ENCODE data around the gene DECR2. TPM values are rescaled to one million over a fixed set of nuclear protein-coding genes. Genes with fewer than 3 reads are reported as not detected.

The DECR2 gene
- total RNA-seq, 1 donor from 2014 or later = 17.4 TPM

DNA sequence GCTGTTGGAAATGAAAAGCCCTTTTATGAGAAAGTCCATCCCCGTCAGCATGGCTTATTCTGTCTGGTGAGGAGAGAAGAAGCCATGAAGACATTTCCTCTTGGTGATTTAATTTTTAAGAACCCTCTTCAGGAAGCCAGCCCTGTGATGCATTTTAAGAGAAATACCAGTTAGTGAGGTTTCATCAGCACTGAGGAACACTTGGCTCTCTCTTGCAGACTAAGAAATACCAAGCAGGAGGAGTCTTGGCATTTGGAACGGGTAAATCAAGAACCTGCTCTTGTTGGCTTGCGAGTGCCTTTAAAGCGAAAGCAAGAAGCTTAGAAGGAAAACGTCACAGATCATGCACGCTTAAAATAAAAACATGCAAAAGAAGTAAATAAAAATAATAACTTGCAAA, 41.3 kb downstream of the DECR2 start:
- H3K36me3 Mint-ChIP-seq (ENCODE audit: low read depth, unreplicated experiment) = peaks cover 7% of the 10 kb centered on the region
- no peaks in the 10 kb centered on the region for H3K9me3 Mint-ChIP-seq (ENCODE audit: unreplicated experiment)
- Histone ChIP-seq H3K27me3 (ENCODE audit: insufficient read depth, low read length) (no peaks in the 10 kb centered on the region), H3K4me2 (ENCODE audit: low read length) (no peak overlapping the region), H3K9ac (ENCODE audit: low read length) (no peak overlapping the region), H3K4me1 (ENCODE audit: insufficient read depth, low read length) (peaks cover 3% of the 10 kb centered on the region), H4K20me1 (ENCODE audit: insufficient read depth, low read length) (peaks cover 64% of the 10 kb centered on the region), H3K27ac (ENCODE audit: low read depth, low read length) (no peak overlapping the region), H3K4me3 (ENCODE audit: insufficient read depth, low read depth, low read length) (no peak overlapping the region), H3K79me2 (ENCODE audit: insufficient read depth, low read length) (peaks cover 69% of the 10 kb centered on the region), H2AFZ (ENCODE audit: low read depth, low read length) (no peak overlapping the region), H3K9me3 (ENCODE audit: insufficient read depth, low read depth, low read length) (no peaks in the 10 kb centered on the region), H3K36me3 (ENCODE audit: insufficient read depth, low read length) (no peaks in the 10 kb centered on the region)
- peaks cover 6% of the 10 kb centered on the region for H3K4me1 Mint-ChIP-seq (ENCODE audit: low read depth, unreplicated experiment)
- H3K4me3 Mint-ChIP-seq (ENCODE audit: unreplicated experiment) = no peak overlapping the region
- no peak overlapping the region for H3K27ac Mint-ChIP-seq (ENCODE audit: unreplicated experiment)
- TF ChIP-seq, protein P1, sequence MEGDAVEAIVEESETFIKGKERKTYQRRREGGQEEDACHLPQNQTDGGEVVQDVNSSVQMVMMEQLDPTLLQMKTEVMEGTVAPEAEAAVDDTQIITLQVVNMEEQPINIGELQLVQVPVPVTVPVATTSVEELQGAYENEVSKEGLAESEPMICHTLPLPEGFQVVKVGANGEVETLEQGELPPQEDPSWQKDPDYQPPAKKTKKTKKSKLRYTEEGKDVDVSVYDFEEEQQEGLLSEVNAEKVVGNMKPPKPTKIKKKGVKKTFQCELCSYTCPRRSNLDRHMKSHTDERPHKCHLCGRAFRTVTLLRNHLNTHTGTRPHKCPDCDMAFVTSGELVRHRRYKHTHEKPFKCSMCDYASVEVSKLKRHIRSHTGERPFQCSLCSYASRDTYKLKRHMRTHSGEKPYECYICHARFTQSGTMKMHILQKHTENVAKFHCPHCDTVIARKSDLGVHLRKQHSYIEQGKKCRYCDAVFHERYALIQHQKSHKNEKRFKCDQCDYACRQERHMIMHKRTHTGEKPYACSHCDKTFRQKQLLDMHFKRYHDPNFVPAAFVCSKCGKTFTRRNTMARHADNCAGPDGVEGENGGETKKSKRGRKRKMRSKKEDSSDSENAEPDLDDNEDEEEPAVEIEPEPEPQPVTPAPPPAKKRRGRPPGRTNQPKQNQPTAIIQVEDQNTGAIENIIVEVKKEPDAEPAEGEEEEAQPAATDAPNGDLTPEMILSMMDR (IDR thresholded peaks at IDR 0.05; ENCODE audit: insufficient read depth, low read depth, low read length) = no peak
- TF ChIP-seq EZH2 (IDR thresholded peaks at IDR 0.05; ENCODE audit: insufficient read depth, low read length) = no peak
- FAIRE-seq (no peak), DNase-seq (ENCODE audit: low read depth) (no peak)
- H3K27me3 Mint-ChIP-seq (ENCODE audit: low read depth, unreplicated experiment) = no peaks in the 10 kb centered on the region

DNA sequence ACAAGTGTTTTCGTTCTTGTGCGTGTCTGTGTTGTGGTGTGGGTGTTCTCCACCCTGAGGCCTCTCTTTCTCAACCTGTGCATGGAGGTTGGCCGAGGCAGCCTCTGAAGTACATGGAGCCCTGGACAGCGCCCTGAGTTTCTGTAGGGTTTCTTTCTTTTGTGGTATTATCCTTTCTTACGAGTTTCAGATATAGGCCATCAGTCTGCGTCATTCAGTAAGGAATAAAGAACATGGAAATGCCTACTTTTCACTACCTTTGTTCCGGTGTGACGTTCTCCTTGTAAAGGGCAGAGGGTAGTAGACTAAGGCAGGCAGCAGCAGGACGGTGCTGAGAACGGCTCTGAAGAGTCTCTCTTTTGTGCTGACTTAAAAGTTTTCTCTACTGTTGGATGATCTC, 42.3 kb downstream of the DECR2 start:
- Mint-ChIP-seq H3K4me1 (ENCODE audit: low read depth, unreplicated experiment) (peaks cover 6% of the 10 kb centered on the region), H3K27me3 (ENCODE audit: low read depth, unreplicated experiment) (no peaks in the 10 kb centered on the region), H3K36me3 (ENCODE audit: low read depth, unreplicated experiment) (peaks cover 7% of the 10 kb centered on the region), H3K27ac (ENCODE audit: unreplicated experiment) (no peak overlapping the region), H3K9me3 (ENCODE audit: unreplicated experiment) (no peaks in the 10 kb centered on the region), H3K4me3 (ENCODE audit: unreplicated experiment) (peak overlapping the region; percentile 20)
- TF ChIP-seq EZH2 (IDR thresholded peaks at IDR 0.05; ENCODE audit: insufficient read depth, low read length) = no peak
- TF ChIP-seq, protein P1 (IDR thresholded peaks at IDR 0.05; ENCODE audit: insufficient read depth, low read depth, low read length) = no peak
- DNase-seq (ENCODE audit: low read depth) (no peak), FAIRE-seq (no peak)
- H3K9ac ChIP-seq (ENCODE audit: low read length) = no peak overlapping the region
- H3K9me3 ChIP-seq (ENCODE audit: insufficient read depth, low read depth, low read length) = no peaks in the 10 kb centered on the region
- H3K27me3 ChIP-seq (ENCODE audit: insufficient read depth, low read length) = no peaks in the 10 kb centered on the region
- H2AFZ ChIP-seq (ENCODE audit: low read depth, low read length) = no peak overlapping the region
- H3K27ac ChIP-seq (ENCODE audit: low read depth, low read length) = no peak overlapping the region
- no peaks in the 10 kb centered on the region for H3K36me3 ChIP-seq (ENCODE audit: insufficient read depth, low read length)
- no peak overlapping the region for H3K4me2 ChIP-seq (ENCODE audit: low read length)
- peaks cover 3% of the 10 kb centered on the region for H3K4me1 ChIP-seq (ENCODE audit: insufficient read depth, low read length)
- H3K4me3 ChIP-seq (ENCODE audit: insufficient read depth, low read depth, low read length) = no peak overlapping the region
- peaks cover 63% of the 10 kb centered on the region for H4K20me1 ChIP-seq (ENCODE audit: insufficient read depth, low read length)
- H3K79me2 ChIP-seq (ENCODE audit: insufficient read depth, low read length) = peaks cover 66% of the 10 kb centered on the region

DNA sequence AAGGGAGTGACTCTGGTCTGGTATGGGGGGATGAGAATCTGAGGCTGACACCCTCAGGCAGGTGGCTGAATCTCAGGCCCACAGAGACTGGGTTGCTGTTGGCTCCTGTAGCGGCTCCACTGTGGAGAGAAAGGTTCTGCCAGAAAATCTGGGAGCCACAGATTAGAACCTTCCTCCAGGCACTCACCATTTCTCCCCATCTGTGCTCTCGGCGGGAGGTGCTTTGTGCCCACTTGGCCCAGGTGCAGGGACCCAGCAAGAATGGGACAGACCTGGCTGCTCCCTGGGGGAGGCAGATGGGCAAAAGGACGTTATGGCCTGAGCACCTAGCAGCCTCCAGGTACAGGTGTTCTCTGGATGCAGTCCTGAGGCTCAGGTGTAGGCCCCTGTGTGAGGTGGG, 43.9 kb downstream of the DECR2 start:
- Histone ChIP-seq H3K4me2 (ENCODE audit: low read length) (no peak overlapping the region), H3K36me3 (ENCODE audit: insufficient read depth, low read length) (no peaks in the 10 kb centered on the region), H3K27ac (ENCODE audit: low read depth, low read length) (no peak overlapping the region), H4K20me1 (ENCODE audit: insufficient read depth, low read length) (peaks cover 60% of the 10 kb centered on the region), H3K9ac (ENCODE audit: low read length) (no peak overlapping the region), H3K79me2 (ENCODE audit: insufficient read depth, low read length) (peaks cover 70% of the 10 kb centered on the region), H3K4me3 (ENCODE audit: insufficient read depth, low read depth, low read length) (no peak overlapping the region), H3K9me3 (ENCODE audit: insufficient read depth, low read depth, low read length) (no peaks in the 10 kb centered on the region), H2AFZ (ENCODE audit: low read depth, low read length) (no peak overlapping the region), H3K4me1 (ENCODE audit: insufficient read depth, low read length) (no peaks in the 10 kb centered on the region), H3K27me3 (ENCODE audit: insufficient read depth, low read length) (no peaks in the 10 kb centered on the region)
- no peak for TF ChIP-seq EZH2 (IDR thresholded peaks at IDR 0.05; ENCODE audit: insufficient read depth, low read length)
- TF ChIP-seq, protein P1 (IDR thresholded peaks at IDR 0.05; ENCODE audit: insufficient read depth, low read depth, low read length) = no peak
- Mint-ChIP-seq H3K27ac (ENCODE audit: unreplicated experiment) (no peak overlapping the region), H3K9me3 (ENCODE audit: unreplicated experiment) (no peaks in the 10 kb centered on the region), H3K4me1 (ENCODE audit: low read depth, unreplicated experiment) (peaks cover 6% of the 10 kb centered on the region), H3K4me3 (ENCODE audit: unreplicated experiment) (no peak overlapping the region), H3K36me3 (ENCODE audit: low read depth, unreplicated experiment) (peaks cover 7% of the 10 kb centered on the region), H3K27me3 (ENCODE audit: low read depth, unreplicated experiment) (no peaks in the 10 kb centered on the region)
- FAIRE-seq (no peak), DNase-seq (ENCODE audit: low read depth) (no peak)
